Mesendoderm (in vitro differentiated cells): Measurements from ENCODE around the gene LDHAL6A.

ENCODE experiments used
- DNase-seq: peaks from one replicate; pipeline ENCODE4 v3.0.0; 2013
- H2AK5ac ChIP-seq: 2 replicates; pipeline ENCODE4 v1.6.1; 2013; ENCODE audit warnings: low read length, inconsistent platforms
- H2BK120ac ChIP-seq: 2 replicates; pipeline ENCODE4 v1.6.1; 2013; ENCODE audit warnings: low read depth, mild to moderate bottlenecking, low read length, moderate library complexity, mixed read lengths
- H2BK15ac ChIP-seq: replicated peaks from 2 replicates; pipeline ENCODE4 v1.6.1; 2013; ENCODE audit warnings: low read depth, mild to moderate bottlenecking, moderate library complexity
- H2BK5ac ChIP-seq: 2 replicates; pipeline ENCODE4 v1.6.1; 2013; ENCODE audit warnings: low read length, inconsistent platforms
- H3K18ac ChIP-seq: 2 replicates; pipeline ENCODE4 v1.6.1; 2013; ENCODE audit warnings: mild to moderate bottlenecking, low read length, mixed read lengths
- H3K23ac ChIP-seq: one replicate; pipeline ENCODE4 v1.6.1; 2013; ENCODE audit warnings: low read length
- H3K27ac ChIP-seq: 2 replicates; pipeline ENCODE4 v1.5.1; 2013; ENCODE audit warnings: low read depth, mild to moderate bottlenecking, inconsistent platforms, low read length, moderate library complexity
- H3K27me3 ChIP-seq: 2 replicates; pipeline ENCODE4 v1.6.1; 2013; ENCODE audit warnings: low read length, control low read depth, mild to moderate bottlenecking, inconsistent platforms; ENCODE audit not compliant: insufficient read depth, poor library complexity
- H3K36me3 ChIP-seq: 2 replicates; pipeline ENCODE4 v1.6.1; 2013; ENCODE audit warnings: low read length, inconsistent platforms; ENCODE audit not compliant: control insufficient read depth, insufficient read depth
- H3K4ac ChIP-seq: one replicate; pipeline ENCODE4 v1.6.1; 2013; ENCODE audit warnings: low read depth, mild to moderate bottlenecking, low read length, moderate library complexity
- H3K4me1 ChIP-seq: 2 replicates; pipeline ENCODE4 v1.6.1; 2013; ENCODE audit warnings: low read depth, low read length, inconsistent platforms; ENCODE audit not compliant: control insufficient read depth
- H3K4me2 ChIP-seq: 2 replicates; pipeline ENCODE4 v1.6.1; 2013; ENCODE audit warnings: low read length
- H3K4me3 ChIP-seq: 2 replicates; pipeline ENCODE4 v1.5.1; 2013; ENCODE audit warnings: mild to moderate bottlenecking, low read length
- H3K56ac ChIP-seq: one replicate; pipeline ENCODE4 v1.6.1; 2013; ENCODE audit warnings: low read length
- H3K79me1 ChIP-seq: 2 replicates; pipeline ENCODE4 v1.6.1; 2013; ENCODE audit warnings: low read length, inconsistent platforms
- H3K79me2 ChIP-seq: 2 replicates; pipeline ENCODE4 v1.6.1; 2013; ENCODE audit warnings: mild to moderate bottlenecking, low read length; ENCODE audit not compliant: control insufficient read depth, insufficient read depth
- H3K9ac ChIP-seq: 2 replicates; pipeline ENCODE4 v1.6.1; 2013; ENCODE audit warnings: low read length, inconsistent platforms
- H4K5ac ChIP-seq: one replicate; pipeline ENCODE4 v1.6.1; 2013; ENCODE audit warnings: low read length
- H4K8ac ChIP-seq: one replicate; pipeline ENCODE4 v1.6.1; 2013; ENCODE audit warnings: low read depth, mild to moderate bottlenecking, control low read depth, low read length, moderate library complexity
- WGBS: extraction: QIAGEN DNeasy Blood & Tissue Kit; methylation state at CpG from one replicate; pipeline ENCODE4 v1.1.7; 2013; ENCODE audit warnings: low lambda C conversion rate, missing lambda C conversion rate; ENCODE audit not compliant: insufficient coverage; ENCODE audit errors: extremely low coverage; 5-methylcytosine and 5-hydroxymethylcytosine counted together

The LDHAL6A gene

DNA sequence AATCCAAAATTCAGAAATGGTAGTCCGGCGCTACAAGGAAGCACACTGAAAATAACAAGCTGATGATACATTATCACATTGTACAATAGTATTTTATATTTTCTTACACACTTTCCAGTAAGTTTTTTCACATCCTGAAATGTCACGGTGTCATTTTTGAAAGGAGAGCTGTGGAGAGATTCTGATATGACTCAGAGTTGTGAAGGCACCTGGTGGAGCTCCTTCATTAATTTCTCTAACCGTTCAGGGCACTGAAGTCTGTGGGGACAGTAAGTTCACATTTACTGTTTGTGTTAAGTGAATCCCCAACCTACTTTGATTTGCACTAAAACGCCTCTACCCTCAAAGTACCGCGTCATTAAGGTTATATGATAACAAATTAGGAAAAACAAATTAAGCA is 13.3 kb downstream of the LDHAL6A start:
- DNase-seq: no peak
- Histone ChIP-seq H3K56ac (no peak overlapping the region), H3K79me1 (no peaks in the 10 kb centered on the region), H3K27ac (no peak overlapping the region), H2BK120ac (no peak overlapping the region), H4K5ac (no peak overlapping the region), H3K4me2 (no peak overlapping the region), H3K36me3 (no peaks in the 10 kb centered on the region), H3K79me2 (no peaks in the 10 kb centered on the region), H3K18ac (no peak overlapping the region), H3K4me3 (no peak overlapping the region), H3K4ac (no peak overlapping the region), H2BK5ac (no peak overlapping the region), H2AK5ac (no peak overlapping the region), H4K8ac (no peak overlapping the region), H3K4me1 (no peaks in the 10 kb centered on the region), H2BK15ac (no peak overlapping the region), H3K9ac (no peak overlapping the region), H3K23ac (no peak overlapping the region), H3K27me3 (no peaks in the 10 kb centered on the region)
- no CpG with 5 or more reads among the region's 7 CpGs for WGBS

DNA sequence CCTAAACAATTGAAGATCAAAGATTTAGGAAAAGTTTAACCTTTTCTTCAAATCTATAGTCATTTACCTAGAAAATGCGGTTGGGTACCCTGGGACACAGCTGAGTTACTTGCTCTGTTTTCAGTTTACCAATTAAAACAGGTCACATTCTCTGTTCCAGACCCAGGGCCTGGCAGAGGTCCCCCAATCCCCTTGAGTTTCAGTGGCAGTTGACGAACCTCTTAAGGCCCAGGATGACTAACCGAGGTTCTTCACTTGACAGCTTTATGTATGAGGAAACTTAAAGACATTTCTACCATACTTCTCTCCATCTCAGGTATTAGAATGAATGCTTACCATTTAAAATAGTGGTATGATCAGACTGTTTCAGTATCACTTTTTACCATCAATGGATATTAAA is 16.3 kb downstream of the LDHAL6A start:
- Histone ChIP-seq H3K79me1 (no peaks in the 10 kb centered on the region), H2BK5ac (no peak overlapping the region), H3K4me3 (no peak overlapping the region), H2BK120ac (no peak overlapping the region), H3K4me1 (no peaks in the 10 kb centered on the region), H3K36me3 (no peaks in the 10 kb centered on the region), H4K8ac (no peak overlapping the region), H3K9ac (no peak overlapping the region), H3K23ac (no peak overlapping the region), H4K5ac (no peak overlapping the region), H3K18ac (no peak overlapping the region), H3K56ac (no peak overlapping the region), H3K4ac (no peak overlapping the region), H3K27ac (no peak overlapping the region), H2AK5ac (no peak overlapping the region), H2BK15ac (no peak overlapping the region), H3K27me3 (no peaks in the 10 kb centered on the region), H3K4me2 (no peak overlapping the region), H3K79me2 (no peaks in the 10 kb centered on the region)
- no peak for DNase-seq
- WGBS: no CpG with 5 or more reads among the region's 3 CpGs

DNA sequence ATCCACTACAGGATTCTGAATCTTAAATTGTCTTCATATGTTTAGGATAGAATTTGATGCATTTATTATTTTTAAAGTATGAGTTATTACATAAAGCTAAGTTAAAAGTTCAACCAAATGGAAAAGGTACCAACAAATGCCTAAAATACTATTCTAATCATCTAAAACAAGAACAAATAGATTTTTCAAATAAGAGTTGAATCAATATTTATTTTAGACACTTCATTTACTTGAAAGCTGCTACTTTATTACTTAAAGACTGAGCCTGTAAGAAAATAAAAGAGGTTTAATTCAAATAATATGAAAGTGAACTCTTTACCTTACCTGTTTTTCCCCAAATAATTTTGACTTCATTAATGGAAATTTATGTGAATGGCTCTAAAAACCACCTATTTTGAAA is 16.9 kb downstream of the LDHAL6A start:
- Histone ChIP-seq H3K79me1 (no peaks in the 10 kb centered on the region), H3K36me3 (no peaks in the 10 kb centered on the region), H2BK120ac (no peak overlapping the region), H3K27ac (no peak overlapping the region), H4K8ac (no peak overlapping the region), H4K5ac (no peak overlapping the region), H3K9ac (no peak overlapping the region), H3K56ac (no peak overlapping the region), H3K79me2 (no peaks in the 10 kb centered on the region), H3K4me1 (no peaks in the 10 kb centered on the region), H3K4ac (no peak overlapping the region), H3K18ac (no peak overlapping the region), H3K4me2 (no peak overlapping the region), H2BK5ac (no peak overlapping the region), H3K23ac (no peak overlapping the region), H2AK5ac (no peak overlapping the region), H3K27me3 (no peaks in the 10 kb centered on the region), H3K4me3 (no peak overlapping the region), H2BK15ac (no peak overlapping the region)
- DNase-seq: no peak

DNA sequence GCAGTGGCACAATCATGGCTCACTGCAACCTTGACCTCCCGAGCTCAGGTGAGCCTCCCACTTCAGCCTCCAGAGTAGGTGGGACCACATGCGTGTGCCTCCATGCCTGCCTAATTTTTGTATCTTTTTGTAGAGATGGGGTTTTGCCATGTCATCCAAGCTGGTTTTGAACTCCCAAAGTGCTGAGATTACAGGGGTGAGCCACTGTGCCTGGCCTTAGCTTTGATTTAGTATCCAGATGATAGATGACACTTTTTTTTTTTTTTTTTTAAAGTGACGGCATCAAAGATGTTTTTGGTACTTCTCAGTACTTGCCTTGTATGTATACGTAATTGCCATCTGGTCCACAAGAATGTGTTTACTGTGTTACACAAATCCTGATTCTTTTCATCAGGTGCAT is 23.4 kb downstream of the LDHAL6A start:
- no peak overlapping the region for H3K18ac ChIP-seq
- H3K36me3 ChIP-seq: peaks cover 8% of the 10 kb centered on the region
- H2AK5ac ChIP-seq: no peak overlapping the region
- H4K5ac ChIP-seq: no peak overlapping the region
- no peak overlapping the region for H2BK120ac ChIP-seq
- no peaks in the 10 kb centered on the region for H3K79me1 ChIP-seq
- no peak overlapping the region for H2BK15ac ChIP-seq
- no peak overlapping the region for H2BK5ac ChIP-seq
- no peak overlapping the region for H3K56ac ChIP-seq
- no peak for DNase-seq
- no peak overlapping the region for H3K23ac ChIP-seq
- H3K4me3 ChIP-seq: no peak overlapping the region
- no peaks in the 10 kb centered on the region for H3K27me3 ChIP-seq
- no peak overlapping the region for H4K8ac ChIP-seq
- no peak overlapping the region for H3K27ac ChIP-seq
- H3K9ac ChIP-seq: no peak overlapping the region
- H3K4me2 ChIP-seq: no peak overlapping the region
- no CpG with 5 or more reads among the region's 4 CpGs for WGBS
- no peaks in the 10 kb centered on the region for H3K79me2 ChIP-seq
- H3K4me1 ChIP-seq: no peaks in the 10 kb centered on the region
- H3K4ac ChIP-seq: no peak overlapping the region

DNA sequence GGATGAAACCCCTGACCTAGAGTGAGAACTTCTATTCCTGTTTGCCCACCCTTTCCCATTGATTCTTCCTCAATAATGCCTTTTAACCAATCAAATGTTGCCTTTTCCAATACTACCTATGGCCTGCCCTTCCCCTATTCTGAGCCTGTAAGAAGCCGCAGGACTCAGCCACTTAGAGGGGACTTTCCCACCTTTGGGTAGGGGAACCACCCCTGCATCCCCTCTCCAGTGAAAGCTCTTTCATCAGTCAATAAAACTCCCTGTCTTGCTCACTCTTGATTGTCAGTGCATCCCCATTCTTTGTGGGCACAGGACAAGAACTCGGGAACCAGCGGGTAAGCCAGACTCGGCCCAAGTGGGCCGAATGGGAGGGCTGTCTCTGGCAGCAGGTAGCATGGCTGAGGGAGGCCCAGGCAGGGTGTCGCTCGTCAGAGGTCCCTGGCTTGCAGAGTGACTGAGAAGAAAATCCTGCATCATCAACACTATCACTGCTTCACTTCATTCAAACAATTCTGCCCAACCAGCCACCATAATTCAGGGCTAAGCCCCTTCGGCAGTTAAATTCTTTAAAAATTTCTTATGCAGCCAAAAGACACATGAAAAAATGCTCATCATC is 30.4 kb downstream of the LDHAL6A start:
- H3K27me3 ChIP-seq: no peaks in the 10 kb centered on the region
- no peak overlapping the region for H3K4me3 ChIP-seq
- no peaks in the 10 kb centered on the region for H3K79me1 ChIP-seq
- WGBS: no CpG with 5 or more reads among the region's 8 CpGs
- no peak overlapping the region for H2BK120ac ChIP-seq
- no peak overlapping the region for H3K9ac ChIP-seq
- H3K56ac ChIP-seq: no peak overlapping the region
- H2BK5ac ChIP-seq: no peak overlapping the region
- no peak overlapping the region for H3K27ac ChIP-seq
- no peak overlapping the region for H3K23ac ChIP-seq
- H3K79me2 ChIP-seq: no peaks in the 10 kb centered on the region
- H2AK5ac ChIP-seq: no peak overlapping the region
- H3K4me2 ChIP-seq: no peak overlapping the region
- H3K18ac ChIP-seq: no peak overlapping the region
- no peak overlapping the region for H4K8ac ChIP-seq
- no peak overlapping the region for H2BK15ac ChIP-seq
- H3K36me3 ChIP-seq: peaks cover 5% of the 10 kb centered on the region
- H4K5ac ChIP-seq: no peak overlapping the region
- H3K4me1 ChIP-seq: no peaks in the 10 kb centered on the region
- no peak overlapping the region for H3K4ac ChIP-seq
- DNase-seq: no peak

DNA sequence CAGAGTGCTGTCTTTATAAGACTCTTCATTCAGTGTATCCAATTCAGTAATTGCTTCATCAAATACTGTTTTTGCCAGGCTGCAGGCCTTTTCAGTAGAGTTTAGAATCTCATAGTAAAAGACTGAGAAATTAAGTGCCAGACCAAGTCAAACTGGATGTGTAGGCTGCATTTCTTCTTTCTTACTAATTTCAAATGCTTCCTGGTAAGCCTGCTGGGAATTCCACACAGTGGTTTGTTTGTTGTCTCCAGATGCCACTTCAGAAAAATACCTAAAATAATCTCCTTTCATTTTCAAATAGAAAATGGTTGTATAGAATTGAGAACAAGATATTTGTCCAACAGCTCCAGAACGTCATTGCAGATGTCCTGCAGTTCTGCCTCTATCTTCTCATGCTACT is 34.7 kb downstream of the LDHAL6A start:
- no peak overlapping the region for H3K4me3 ChIP-seq
- no peak overlapping the region for H3K23ac ChIP-seq
- no peak overlapping the region for H4K8ac ChIP-seq
- no peak overlapping the region for H2AK5ac ChIP-seq
- no peak overlapping the region for H3K27ac ChIP-seq
- H3K27me3 ChIP-seq: no peaks in the 10 kb centered on the region
- no peak overlapping the region for H3K4me2 ChIP-seq
- H3K4me1 ChIP-seq: no peaks in the 10 kb centered on the region
- no peak overlapping the region for H3K56ac ChIP-seq
- H3K36me3 ChIP-seq: no peaks in the 10 kb centered on the region
- H2BK120ac ChIP-seq: no peak overlapping the region
- no peaks in the 10 kb centered on the region for H3K79me2 ChIP-seq
- no peak overlapping the region for H4K5ac ChIP-seq
- no CpG with 5 or more reads among the region's 1 CpG for WGBS
- H3K9ac ChIP-seq: no peak overlapping the region
- H2BK5ac ChIP-seq: no peak overlapping the region
- H3K4ac ChIP-seq: no peak overlapping the region
- no peak for DNase-seq
- H3K18ac ChIP-seq: no peak overlapping the region
- no peak overlapping the region for H2BK15ac ChIP-seq
- H3K79me1 ChIP-seq: no peaks in the 10 kb centered on the region
